H9 (cell line): ENCODE measurements around the gene TATDN2. TPM values are rescaled to one million over a fixed set of nuclear protein-coding genes. Genes with fewer than 3 reads are reported as not detected.

Experiments used
- DNase-seq: peaks from one replicate; pipeline ENCODE4 v3.0.0-alpha.2; 2017
- H2AFZ ChIP-seq: one replicate; pipeline ENCODE4 v1.6.1; 2013; ENCODE audit warnings: mild to moderate bottlenecking, low read length, control low read depth, moderate library complexity
- H2AK5ac ChIP-seq: 2 replicates; pipeline ENCODE4 v1.6.1; 2013; ENCODE audit warnings: low read length, control low read depth, mixed read lengths; ENCODE audit not compliant: insufficient read length
- H2BK120ac ChIP-seq: one replicate; pipeline ENCODE4 v1.6.1; 2013; ENCODE audit warnings: low read depth, mild to moderate bottlenecking, low read length, control low read depth, inconsistent platforms; ENCODE audit not compliant: poor library complexity, severe bottlenecking
- H2BK12ac ChIP-seq: 2 replicates; pipeline ENCODE4 v1.6.1; 2013; ENCODE audit warnings: low read length, control low read depth, mixed read lengths, low read depth; ENCODE audit not compliant: insufficient read length
- H2BK15ac ChIP-seq: 2 replicates; pipeline ENCODE4 v1.6.1; 2013; ENCODE audit warnings: low read depth, low read length, control low read depth
- H2BK20ac ChIP-seq: one replicate; pipeline ENCODE4 v1.6.1; 2013; ENCODE audit warnings: low read depth, mild to moderate bottlenecking, low read length, control low read depth, inconsistent platforms; ENCODE audit not compliant: poor library complexity, severe bottlenecking
- H2BK5ac ChIP-seq: 2 replicates; pipeline ENCODE4 v1.6.1; 2013; ENCODE audit warnings: low read length, control low read depth, mixed read lengths; ENCODE audit not compliant: insufficient read length
- H3K14ac ChIP-seq: 2 replicates; pipeline ENCODE4 v1.6.1; 2013; ENCODE audit warnings: low read length, control low read depth; ENCODE audit not compliant: insufficient read depth
- H3K18ac ChIP-seq: 2 replicates; pipeline ENCODE4 v1.6.1; 2013; ENCODE audit warnings: low read depth, mild to moderate bottlenecking, mixed read lengths, low read length, control low read depth; ENCODE audit not compliant: insufficient read length
- H3K23ac ChIP-seq: 2 replicates; pipeline ENCODE4 v1.6.1; 2013; ENCODE audit warnings: low read length, control low read depth, mixed read lengths, low read depth; ENCODE audit not compliant: insufficient read length
- H3K23me2 ChIP-seq: 2 replicates; pipeline ENCODE4 v1.6.1; 2013; ENCODE audit warnings: low read depth, mild to moderate bottlenecking, mixed read lengths, low read length, control low read depth; ENCODE audit not compliant: insufficient read length, poor library complexity, severe bottlenecking
- H3K27ac ChIP-seq: 2 replicates; pipeline ENCODE4 v1.5.1; 2013; ENCODE audit warnings: low read length, control low read depth, mixed read lengths, low read depth; ENCODE audit not compliant: insufficient read length
- H3K27me3 ChIP-seq: 2 replicates; pipeline ENCODE4 v1.6.1; 2013; ENCODE audit warnings: low read length, control low read depth, inconsistent platforms; ENCODE audit not compliant: insufficient read depth
- H3K4ac ChIP-seq: 2 replicates; pipeline ENCODE4 v1.6.1; 2013; ENCODE audit warnings: low read depth, mild to moderate bottlenecking, control low read depth, inconsistent platforms, low read length, moderate library complexity
- H3K4me1 ChIP-seq: 2 replicates; pipeline ENCODE4 v1.6.1; 2013; ENCODE audit warnings: low read length, control low read depth, inconsistent platforms; ENCODE audit not compliant: insufficient read depth
- H3K4me2 ChIP-seq: 2 replicates; pipeline ENCODE4 v1.6.1; 2013; ENCODE audit warnings: low read length, control low read depth, mixed read lengths; ENCODE audit not compliant: insufficient read length, insufficient read depth
- H3K56ac ChIP-seq: 2 replicates; pipeline ENCODE4 v1.6.1; 2013; ENCODE audit warnings: low read depth, mild to moderate bottlenecking, mixed read lengths, low read length, control low read depth; ENCODE audit not compliant: insufficient read length
- H3K79me1 ChIP-seq: 2 replicates; pipeline ENCODE4 v1.6.1; 2013; ENCODE audit warnings: low read depth, mild to moderate bottlenecking, moderate library complexity, low read length, control low read depth, inconsistent platforms; ENCODE audit not compliant: insufficient read depth, poor library complexity, severe bottlenecking
- H3K79me2 ChIP-seq: 2 replicates; pipeline ENCODE4 v1.6.1; 2013; ENCODE audit warnings: low read length, control low read depth, inconsistent platforms; ENCODE audit not compliant: insufficient read depth
- H3K9ac ChIP-seq: 2 replicates; pipeline ENCODE4 v1.6.1; 2013; ENCODE audit warnings: low read length, control low read depth, mixed read lengths; ENCODE audit not compliant: insufficient read length; ENCODE audit errors: extremely low read depth
- H3K9me3 ChIP-seq: one replicate; pipeline ENCODE4 v1.6.1; 2013; ENCODE audit warnings: low read depth, low read length, inconsistent platforms; ENCODE audit not compliant: control insufficient read depth
- H3T11ph ChIP-seq: one replicate; pipeline ENCODE4 v1.6.1; 2013; ENCODE audit warnings: mild to moderate bottlenecking, low read length, control low read depth, inconsistent platforms
- H4K20me1 ChIP-seq: one replicate; pipeline ENCODE4 v1.6.1; 2013; ENCODE audit not compliant: control insufficient read depth, insufficient read length, insufficient read depth
- H4K5ac ChIP-seq: 2 replicates; pipeline ENCODE4 v1.6.1; 2013; ENCODE audit warnings: low read depth, mild to moderate bottlenecking, mixed read lengths, low read length, control low read depth; ENCODE audit not compliant: insufficient read length
- H4K8ac ChIP-seq: replicated peaks from 2 replicates; pipeline ENCODE4 v1.6.1; 2013; ENCODE audit warnings: low read length, control low read depth, mixed read lengths, low read depth; ENCODE audit not compliant: insufficient read length
- H4K91ac ChIP-seq: 2 replicates; pipeline ENCODE4 v1.6.1; 2013; ENCODE audit warnings: low read depth, mild to moderate bottlenecking, moderate library complexity, mixed read lengths, low read length, control low read depth; ENCODE audit not compliant: insufficient read length
- H3K27ac Mint-ChIP-seq, 3 experiments: 2 replicates in 2 of 3; 3 replicates in 1 of 3; pipeline ENCODE4 v1.8.0; 2020 to 2021; ENCODE audit warnings: mixed read lengths in 3 of 3, mild to moderate bottlenecking in 1 of 3, moderate library complexity in 1 of 3
- H3K27me3 Mint-ChIP-seq: 2 replicates; pipeline ENCODE4 v1.8.0; 2021; ENCODE audit warnings: low read depth, mild to moderate bottlenecking, moderate library complexity, mixed read lengths
- H3K36me3 Mint-ChIP-seq, 3 experiments: 2 replicates in 2 of 3; 3 replicates in 1 of 3; pipeline ENCODE4 v1.8.0; 2020 to 2021; ENCODE audit warnings: low read depth in 3 of 3, mixed read lengths in 3 of 3; ENCODE audit not compliant: insufficient read depth in 1 of 3
- H3K4me1 Mint-ChIP-seq, 2 experiments: 2 replicates each; pipeline ENCODE4 v1.8.0; 2020; ENCODE audit warnings: mixed read lengths in 2 of 2
- H3K4me3 Mint-ChIP-seq, 2 experiments: 2 replicates in 1 of 2; 3 replicates in 1 of 2; pipeline ENCODE4 v1.8.0; 2020 to 2021; ENCODE audit warnings: mild to moderate bottlenecking in 2 of 2, mixed read lengths in 2 of 2, moderate library complexity in 1 of 2
- H3K9me3 Mint-ChIP-seq, 2 experiments: 2 replicates in 1 of 2; 3 replicates in 1 of 2; pipeline ENCODE4 v1.8.0; 2020; ENCODE audit warnings: mild to moderate bottlenecking in 2 of 2, mixed read lengths in 2 of 2, moderate library complexity in 1 of 2
- WGBS: extraction: QIAGEN DNeasy Blood & Tissue Kit; methylation state at CpG from one replicate; pipeline ENCODE4 v1.1.7; 2013; ENCODE audit warnings: missing lambda C conversion rate, low lambda C conversion rate, mixed read lengths; ENCODE audit not compliant: insufficient read length; ENCODE audit errors: extremely low coverage; 5-methylcytosine and 5-hydroxymethylcytosine counted together
- total RNA-seq: library from RNA; stranded (reverse); gene quantifications from 2 replicates; pipeline ENCODE4 v1.2.1, GENCODE V29; 2021
- TF ChIP-seq, protein P1 (sequence below): fragments of 200-600 bp; sonication (generic); conservative IDR thresholded peaks from 3 replicates; pipeline ENCODE4 v1.8.0; 2021; ENCODE audit warnings: antibody characterized with exemption, mild to moderate bottlenecking

TATDN2 gene
- total RNA-seq, 1 experiment from 2014 or later, result 34.4 TPM

DNA sequence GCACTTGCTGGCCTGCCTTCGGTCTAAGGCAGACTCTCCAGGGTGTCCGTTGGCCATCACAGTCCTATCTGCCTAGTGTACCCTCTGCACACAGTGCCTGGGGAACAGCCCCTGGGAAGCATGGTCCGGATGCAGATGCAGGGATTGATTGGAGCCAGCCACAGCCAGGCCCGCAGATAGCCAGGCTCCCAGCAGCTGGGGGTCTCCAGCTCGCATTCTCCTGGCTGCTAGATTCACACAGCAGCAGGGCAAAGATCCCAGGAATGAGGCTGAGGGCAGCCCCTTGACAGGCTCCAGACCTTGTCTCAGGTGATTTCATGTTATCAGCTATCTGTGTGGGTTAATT, 42.1 kb upstream of the TATDN2 start:
- Mint-ChIP-seq H3K4me3 (no peak overlapping the region), H3K27ac (no peak overlapping the region; a peak in 1 of 7 replicates), H3K27me3 (no peaks in the 10 kb centered on the region; the same call in 1 of the 2 replicates), H3K36me3 (no peaks in the 10 kb centered on the region; a peak in 1 of 7 replicates), H3K9me3 (no peaks in the 10 kb centered on the region), H3K4me1 (no peaks in the 10 kb centered on the region)
- Histone ChIP-seq H2BK20ac (no peak overlapping the region), H3K79me2 (no peaks in the 10 kb centered on the region), H3K9ac (no peak overlapping the region), H3K4me2 (no peak overlapping the region), H3K14ac (no peak overlapping the region), H3K4ac (no peak overlapping the region), H2AK5ac (no peak overlapping the region), H2BK120ac (no peak overlapping the region), H3K23me2 (no peaks in the 10 kb centered on the region), H3K27ac (no peak overlapping the region), H3K18ac (no peak overlapping the region), H4K5ac (no peak overlapping the region), H4K20me1 (no peaks in the 10 kb centered on the region), H3K56ac (no peak overlapping the region), H2BK15ac (no peak overlapping the region), H4K8ac (no peak overlapping the region), H4K91ac (no peak overlapping the region), H3K23ac (no peak overlapping the region), H3K4me1 (no peaks in the 10 kb centered on the region), H2AFZ (no peak overlapping the region), H3K9me3 (no peaks in the 10 kb centered on the region), H2BK5ac (no peak overlapping the region), H2BK12ac (no peak overlapping the region), H3K79me1 (no peaks in the 10 kb centered on the region), H3K27me3 (no peaks in the 10 kb centered on the region), H3T11ph (no peak overlapping the region)
- no peak for DNase-seq
- no CpG with 5 or more reads among the region's 5 CpGs for WGBS
- TF ChIP-seq, protein P1, sequence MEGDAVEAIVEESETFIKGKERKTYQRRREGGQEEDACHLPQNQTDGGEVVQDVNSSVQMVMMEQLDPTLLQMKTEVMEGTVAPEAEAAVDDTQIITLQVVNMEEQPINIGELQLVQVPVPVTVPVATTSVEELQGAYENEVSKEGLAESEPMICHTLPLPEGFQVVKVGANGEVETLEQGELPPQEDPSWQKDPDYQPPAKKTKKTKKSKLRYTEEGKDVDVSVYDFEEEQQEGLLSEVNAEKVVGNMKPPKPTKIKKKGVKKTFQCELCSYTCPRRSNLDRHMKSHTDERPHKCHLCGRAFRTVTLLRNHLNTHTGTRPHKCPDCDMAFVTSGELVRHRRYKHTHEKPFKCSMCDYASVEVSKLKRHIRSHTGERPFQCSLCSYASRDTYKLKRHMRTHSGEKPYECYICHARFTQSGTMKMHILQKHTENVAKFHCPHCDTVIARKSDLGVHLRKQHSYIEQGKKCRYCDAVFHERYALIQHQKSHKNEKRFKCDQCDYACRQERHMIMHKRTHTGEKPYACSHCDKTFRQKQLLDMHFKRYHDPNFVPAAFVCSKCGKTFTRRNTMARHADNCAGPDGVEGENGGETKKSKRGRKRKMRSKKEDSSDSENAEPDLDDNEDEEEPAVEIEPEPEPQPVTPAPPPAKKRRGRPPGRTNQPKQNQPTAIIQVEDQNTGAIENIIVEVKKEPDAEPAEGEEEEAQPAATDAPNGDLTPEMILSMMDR, result no peak
